Inferior parietal cortex (tissue), 1 donor: ENCODE results near the gene EDA.
A peak's percentile ranks its signal among the peaks of the same experiment; 100 is the strongest.

Experiments
- DNase-seq: peaks from one replicate; pipeline ENCODE4 v3.0.0-alpha.2; 2016; ENCODE audit errors: extremely low spot score

Gene EDA

DNA sequence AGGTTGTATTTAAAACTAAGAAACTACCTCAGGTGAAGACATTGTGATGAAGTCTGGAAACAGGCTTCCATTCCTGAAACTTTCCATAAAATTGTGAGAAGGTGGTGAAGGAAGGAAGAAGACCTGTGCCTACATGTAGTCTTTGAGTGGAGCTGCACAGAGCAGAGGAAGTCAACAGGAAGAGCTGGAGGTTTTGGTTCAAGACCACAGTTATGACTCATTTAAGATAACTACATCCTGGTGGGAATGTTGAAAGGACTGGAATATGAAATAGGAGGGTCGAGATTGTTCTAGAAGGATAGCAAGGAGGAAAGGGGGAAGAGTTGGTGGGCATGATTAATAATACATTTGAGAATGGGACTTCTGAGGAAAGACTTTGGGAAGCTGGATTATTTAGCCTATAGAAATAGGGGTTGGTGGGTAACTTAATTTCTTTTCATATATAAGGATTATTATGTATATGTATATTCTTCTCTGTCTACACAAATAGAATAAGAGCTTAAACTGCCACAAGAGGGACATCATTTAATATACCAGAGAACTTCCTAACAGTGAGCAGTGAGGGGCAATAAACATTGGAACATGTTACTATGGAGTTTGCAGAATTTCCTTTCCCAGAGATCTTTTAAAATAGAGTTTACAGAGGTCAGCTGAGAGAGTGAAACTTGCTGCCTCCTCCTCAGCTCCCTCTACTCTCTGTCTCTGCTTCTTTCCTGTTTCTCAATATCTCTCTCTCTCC is 410.4 kb downstream of the EDA start:
- DNase-seq: no peak

DNA sequence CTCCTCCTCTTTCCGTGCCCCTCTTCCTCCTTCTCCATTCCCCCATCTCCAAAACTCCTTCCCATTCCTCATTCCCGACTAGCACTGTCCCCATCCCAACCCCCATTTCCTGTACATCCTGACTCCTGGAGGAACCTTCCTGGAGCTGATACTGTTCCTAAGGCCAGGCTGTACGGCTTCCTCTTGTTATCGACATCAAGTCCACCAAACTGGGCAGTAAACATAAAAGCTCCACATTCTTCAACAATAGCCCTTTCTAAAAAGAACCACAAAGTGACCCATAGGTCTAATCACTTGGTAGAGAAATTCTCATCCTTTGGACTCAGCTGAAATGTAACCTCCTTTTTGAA is 410.9 kb downstream of the EDA start:
- DNase-seq: no peak

- no peak for DNase-seq
These were observed 413.9 kb downstream of the EDA start for GRCh38 chrX:70029863-70030262.

- peak; percentile 44 for DNase-seq
These were observed 414.4 kb downstream of the EDA start for GRCh38 chrX:70030301-70030767.

- no peak for DNase-seq
These were observed 416.9 kb downstream of the EDA start for GRCh38 chrX:70032792-70033191.

DNA sequence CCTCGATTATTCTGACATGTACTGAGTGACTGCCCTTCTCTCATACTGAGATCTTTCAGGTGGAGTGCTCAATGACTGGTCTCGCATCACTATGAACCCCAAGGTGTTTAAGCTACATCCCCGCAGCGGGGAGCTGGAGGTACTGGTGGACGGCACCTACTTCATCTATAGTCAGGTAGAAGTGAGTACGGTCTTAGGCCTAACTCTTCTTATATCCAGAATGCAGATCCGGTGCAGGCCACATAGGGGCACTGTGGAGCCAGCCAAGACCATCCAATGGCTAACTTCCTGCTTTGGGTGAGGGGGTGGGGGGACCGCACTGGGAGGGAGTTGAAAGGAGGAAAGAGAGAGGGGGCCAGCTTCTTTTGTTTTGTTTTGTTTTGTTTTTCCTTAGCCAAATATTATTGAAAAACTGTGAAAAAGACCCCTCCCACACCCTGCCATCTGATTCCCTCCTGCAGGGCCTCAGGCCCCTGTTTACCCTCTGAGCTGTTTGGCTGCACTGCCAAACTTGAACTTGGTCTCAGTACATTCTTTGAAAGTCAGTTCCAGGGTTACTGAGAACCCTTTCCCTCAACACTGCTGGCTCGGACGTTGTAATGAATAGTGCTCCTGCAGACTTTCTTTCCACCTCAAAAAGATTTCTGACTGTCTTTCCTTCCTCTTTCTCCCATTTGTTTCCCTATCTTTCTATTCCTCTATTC is 417.6 kb downstream of the EDA start:
- DNase-seq: no peak

GRCh38 chrX:70034646-70035045 is 418.7 kb downstream of the EDA start:
- no peak for DNase-seq

GRCh38 chrX:70038515-70038914 is 422.6 kb downstream of the EDA start:
- DNase-seq: no peak

DNA sequence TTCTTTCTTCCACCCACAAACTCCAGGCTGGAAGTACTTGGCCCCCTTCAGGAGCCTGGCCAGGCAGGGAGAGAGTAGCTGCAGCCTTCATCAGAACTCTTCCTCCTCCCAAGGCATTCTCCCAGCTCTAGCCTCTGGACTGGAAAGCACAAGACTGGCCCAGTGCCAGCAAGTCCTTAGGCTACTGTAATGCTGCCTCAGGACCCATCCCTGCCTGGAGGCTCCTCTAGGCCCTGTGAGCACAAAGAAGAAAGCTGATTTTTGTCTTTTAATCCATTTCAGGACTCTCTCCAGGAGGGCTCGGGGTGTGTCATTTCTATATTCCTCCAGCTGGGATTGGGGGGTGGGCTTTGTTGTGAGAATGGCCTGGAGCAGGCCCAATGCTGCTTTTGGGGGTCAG is 423.0 kb downstream of the EDA start:
- no peak for DNase-seq

- DNase-seq: no peak
These were observed 423.8 kb downstream of the EDA start for GRCh38 chrX:70039758-70040157.

DNA sequence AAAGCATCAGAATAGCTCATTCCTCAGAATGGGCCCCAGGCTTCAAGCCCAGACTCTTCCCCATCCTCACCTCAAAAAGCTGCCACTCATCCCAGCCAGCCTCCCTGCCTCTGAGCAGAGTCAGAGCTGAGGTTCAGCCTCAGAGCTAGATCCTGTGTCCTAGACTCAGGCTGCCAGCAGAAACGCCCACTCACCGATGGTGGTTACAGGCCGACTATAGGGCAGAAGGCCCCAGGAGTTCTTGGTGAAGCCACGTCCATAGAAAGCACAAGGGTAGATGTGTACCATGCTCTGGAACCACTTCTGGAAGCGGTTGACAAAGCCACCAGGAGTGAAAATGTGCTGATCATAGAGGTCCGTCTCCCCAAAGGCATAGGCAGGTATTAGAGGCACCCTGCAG is 426.1 kb downstream of the EDA start:
- DNase-seq: no peak

GRCh38 chrX:70042399-70043371 is 426.8 kb downstream of the EDA start:
- DNase-seq: no peak

DNA sequence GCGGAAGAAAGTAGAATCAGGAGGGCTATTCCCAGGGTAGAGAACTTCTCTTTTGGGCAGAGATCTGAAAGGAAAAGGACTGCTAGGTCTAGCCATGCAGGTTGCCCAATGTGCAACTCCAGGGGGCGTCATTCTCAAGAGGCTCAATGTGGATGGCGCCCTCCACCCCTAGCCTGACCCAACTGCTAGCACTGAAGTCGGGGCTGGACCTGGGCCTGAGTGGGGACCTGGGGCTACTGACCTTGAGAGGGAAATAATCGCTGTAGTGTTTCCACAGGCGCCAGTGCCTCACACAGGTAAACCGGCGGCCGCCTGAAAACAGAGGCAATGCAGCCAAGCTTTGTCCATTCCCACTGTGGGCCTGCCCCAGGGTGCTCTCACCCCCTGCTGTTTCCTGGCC is 427.8 kb downstream of the EDA start:
- no peak for DNase-seq

GRCh38 chrX:70044541-70045245 is 428.8 kb downstream of the EDA start:
- no peak for DNase-seq

DNA sequence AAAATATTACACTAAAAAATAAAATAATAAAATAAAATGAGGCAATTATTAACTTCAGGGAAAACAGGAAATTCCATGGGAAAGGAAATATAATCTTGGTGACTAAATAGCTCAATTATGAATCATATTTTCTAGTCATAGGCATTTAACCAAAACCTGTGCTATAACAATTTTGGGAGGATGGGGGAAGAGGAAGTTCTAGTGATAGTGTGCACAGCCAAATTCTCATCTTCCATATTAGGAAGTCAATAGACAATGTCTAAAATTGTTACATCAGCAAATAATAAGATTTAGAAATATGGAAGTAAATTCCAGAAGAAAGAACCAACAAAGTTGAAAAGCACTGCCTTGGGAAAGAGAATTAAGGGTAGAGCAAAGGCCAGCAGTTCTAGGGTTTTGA is 431.1 kb downstream of the EDA start:
- no peak for DNase-seq

GRCh38 chrX:70049406-70049805 is 433.5 kb downstream of the EDA start:
- DNase-seq: no peak

GRCh38 chrX:70049925-70050324 is 434.0 kb downstream of the EDA start, which contains the start of gene AWAT2:
Gene AWAT2 (minus strand): TSS chrX:70049938. CDS start chrX:70049932, 6 bp downstream.
- DNase-seq: no peak

DNA sequence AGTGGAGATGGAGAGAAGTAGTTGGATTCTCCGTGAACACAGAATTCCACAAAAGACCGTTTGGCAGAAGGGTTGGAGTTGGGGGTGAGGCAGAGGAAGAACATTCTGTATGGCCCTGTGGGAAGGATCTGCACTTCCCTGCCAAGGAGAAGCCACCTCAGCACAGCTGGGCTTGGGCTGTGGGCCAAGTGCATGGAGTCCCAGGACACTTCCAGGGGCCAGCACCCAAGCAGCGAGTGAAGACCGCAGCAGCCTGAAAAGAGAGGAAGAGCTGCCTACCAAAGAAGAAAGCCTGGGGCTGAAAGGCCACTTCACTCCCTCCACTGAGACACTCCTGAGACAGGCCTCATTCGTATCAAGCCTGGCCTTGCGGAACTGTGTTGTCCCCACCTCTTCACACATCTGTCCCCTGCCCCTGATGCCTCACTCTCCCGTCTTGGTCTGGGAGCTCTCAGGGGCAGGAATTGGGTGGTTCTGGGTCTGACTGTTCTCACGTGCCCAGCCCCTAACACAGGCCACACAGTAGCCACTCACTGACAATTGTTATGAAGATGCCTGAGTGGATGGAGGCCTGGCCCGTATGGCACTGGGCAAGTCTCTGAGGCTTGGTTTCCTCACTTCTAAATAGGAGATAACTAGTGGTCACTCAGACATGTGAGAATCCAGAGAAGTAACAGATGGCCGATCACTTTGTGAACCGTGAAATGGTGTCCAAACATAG is 437.1 kb downstream of the EDA start:
- no peak for DNase-seq

DNA sequence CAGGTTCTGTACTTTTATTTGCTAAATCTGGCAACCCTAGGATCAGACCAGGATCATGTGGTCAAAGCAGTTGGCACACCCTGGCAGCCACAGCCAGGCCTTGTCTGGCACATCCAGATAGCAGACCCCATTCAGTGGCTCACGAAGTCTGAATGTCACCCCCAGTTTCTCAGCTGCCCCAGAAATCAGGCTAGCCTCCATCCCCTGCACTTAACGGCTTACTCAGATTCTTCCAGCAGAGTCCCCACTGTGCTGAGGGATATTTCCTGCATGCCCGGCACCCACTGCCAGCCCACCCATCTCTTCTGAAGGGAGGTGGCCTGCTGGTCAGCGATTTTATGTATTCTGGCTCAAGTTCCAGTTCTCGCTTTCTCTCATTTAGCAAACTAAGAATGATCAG is 438.5 kb downstream of the EDA start:
- DNase-seq: no peak

GRCh38 chrX:70062076-70062475 is 446.2 kb downstream of the EDA start, which contains the start of gene OTUD6A:
Gene OTUD6A (plus strand): TSS chrX:70062457. CDS start chrX:70062525, 68 bp downstream.
- no peak for DNase-seq
